Osteoblast (primary cell): ENCODE results near the gene FARS2. TPM values are rescaled to one million over a fixed set of nuclear protein-coding genes. Genes with fewer than 3 reads are reported as not detected.

ENCODE experiments used
- DNase-seq: peaks from one replicate; pipeline ENCODE4 v3.0.0; 2011; ENCODE audit warnings: low spot score, mixed read lengths; ENCODE audit not compliant: insufficient read length; ENCODE audit errors: missing footprints
- H2AFZ ChIP-seq: 2 replicates; pipeline ENCODE4 v1.6.0; 2011; ENCODE audit warnings: mild to moderate bottlenecking, low read length
- H3K27ac ChIP-seq: 2 replicates; pipeline ENCODE4 v1.5.1; 2011; ENCODE audit warnings: mild to moderate bottlenecking, low read depth, low read length, moderate library complexity
- H3K27me3 ChIP-seq: 2 replicates; pipeline ENCODE4 v1.6.0; 2012; ENCODE audit warnings: mild to moderate bottlenecking, control low read depth, inconsistent platforms, low read length, moderate library complexity; ENCODE audit not compliant: insufficient read depth
- H3K36me3 ChIP-seq: 2 replicates; pipeline ENCODE4 v1.5.1; 2011; ENCODE audit warnings: mild to moderate bottlenecking, low read length, control low read depth, moderate library complexity; ENCODE audit not compliant: insufficient read depth
- H3K4me1 ChIP-seq: 2 replicates; pipeline ENCODE4 v1.5.1; 2011; ENCODE audit warnings: mild to moderate bottlenecking, low read length, control low read depth, moderate library complexity; ENCODE audit not compliant: insufficient read depth
- H3K4me2 ChIP-seq: 2 replicates; pipeline ENCODE4 v1.6.0; 2011; ENCODE audit warnings: mild to moderate bottlenecking, low read length; ENCODE audit not compliant: insufficient read depth
- H3K4me3 ChIP-seq: fragments of 200-600 bp; sonication (generic); 3 replicates; pipeline ENCODE4 v1.5.1; 2012; ENCODE audit warnings: mild to moderate bottlenecking, low read length, inconsistent platforms; ENCODE audit not compliant: insufficient read depth
- H3K79me2 ChIP-seq: 2 replicates; pipeline ENCODE4 v1.6.0; 2012; ENCODE audit warnings: mild to moderate bottlenecking, low read length, control low read depth, inconsistent platforms; ENCODE audit not compliant: insufficient read depth
- H3K9me3 ChIP-seq: 2 replicates; pipeline ENCODE4 v1.5.1; 2011; ENCODE audit warnings: low read depth, low read length, control low read depth
- H4K20me1 ChIP-seq: 2 replicates; pipeline ENCODE4 v1.6.0; 2012; ENCODE audit warnings: mild to moderate bottlenecking, low read length, control low read depth; ENCODE audit not compliant: insufficient read depth
- total RNA-seq: library from RNA; depleted of rRNA; stranded (reverse); fragments of >200 nt; gene quantifications from 2 replicates; pipeline ENCODE4 v1.2.3, GENCODE V29; 2012
- TF ChIP-seq, protein P1 (sequence below): IDR thresholded peaks from 2 replicates; pipeline ENCODE4 v1.5.1; 2011; ENCODE audit warnings: mild to moderate bottlenecking, low read depth, low read length, moderate library complexity; ENCODE audit errors: extremely low read depth

FARS2 gene
- total RNA-seq, 1 donor: 29.7 TPM

DNA sequence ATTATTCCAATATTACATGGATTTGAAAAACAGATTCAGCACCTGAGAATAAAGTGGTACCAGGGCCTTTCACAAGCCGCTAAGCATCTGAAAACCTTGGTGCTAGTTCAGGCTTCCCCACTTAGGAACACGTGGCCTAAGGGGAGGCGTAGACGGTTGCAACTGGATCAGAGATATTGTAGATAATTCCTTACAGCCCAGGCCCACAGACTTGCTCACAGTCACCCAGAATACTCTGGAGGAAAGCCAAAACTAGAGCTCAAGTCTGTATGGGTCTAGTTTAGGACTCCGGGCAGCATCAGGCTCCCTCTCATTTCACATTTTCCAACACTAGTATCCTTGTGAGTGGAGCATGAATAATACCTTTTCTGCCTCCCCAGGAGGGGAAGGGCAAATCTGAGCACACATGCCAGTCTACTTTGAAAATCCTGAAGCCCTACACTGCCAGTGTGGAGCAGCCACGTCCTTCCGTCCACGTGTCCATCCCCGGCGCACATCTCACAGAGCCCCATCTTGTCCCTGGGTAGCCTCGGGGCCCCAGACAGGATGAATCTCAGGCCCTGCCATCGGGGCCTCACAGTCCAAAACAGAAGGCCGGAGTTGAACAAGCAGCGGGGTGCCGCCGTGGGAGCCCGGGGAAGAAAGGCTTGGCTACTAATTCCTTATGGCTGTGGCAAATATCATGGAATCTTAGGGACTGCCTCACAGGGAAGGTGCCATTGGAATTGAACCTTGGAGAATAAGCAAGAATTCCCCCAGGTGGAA lies 446.1 kb downstream of the FARS2 start:
- TF ChIP-seq, protein P1, sequence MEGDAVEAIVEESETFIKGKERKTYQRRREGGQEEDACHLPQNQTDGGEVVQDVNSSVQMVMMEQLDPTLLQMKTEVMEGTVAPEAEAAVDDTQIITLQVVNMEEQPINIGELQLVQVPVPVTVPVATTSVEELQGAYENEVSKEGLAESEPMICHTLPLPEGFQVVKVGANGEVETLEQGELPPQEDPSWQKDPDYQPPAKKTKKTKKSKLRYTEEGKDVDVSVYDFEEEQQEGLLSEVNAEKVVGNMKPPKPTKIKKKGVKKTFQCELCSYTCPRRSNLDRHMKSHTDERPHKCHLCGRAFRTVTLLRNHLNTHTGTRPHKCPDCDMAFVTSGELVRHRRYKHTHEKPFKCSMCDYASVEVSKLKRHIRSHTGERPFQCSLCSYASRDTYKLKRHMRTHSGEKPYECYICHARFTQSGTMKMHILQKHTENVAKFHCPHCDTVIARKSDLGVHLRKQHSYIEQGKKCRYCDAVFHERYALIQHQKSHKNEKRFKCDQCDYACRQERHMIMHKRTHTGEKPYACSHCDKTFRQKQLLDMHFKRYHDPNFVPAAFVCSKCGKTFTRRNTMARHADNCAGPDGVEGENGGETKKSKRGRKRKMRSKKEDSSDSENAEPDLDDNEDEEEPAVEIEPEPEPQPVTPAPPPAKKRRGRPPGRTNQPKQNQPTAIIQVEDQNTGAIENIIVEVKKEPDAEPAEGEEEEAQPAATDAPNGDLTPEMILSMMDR: no peak

DNA sequence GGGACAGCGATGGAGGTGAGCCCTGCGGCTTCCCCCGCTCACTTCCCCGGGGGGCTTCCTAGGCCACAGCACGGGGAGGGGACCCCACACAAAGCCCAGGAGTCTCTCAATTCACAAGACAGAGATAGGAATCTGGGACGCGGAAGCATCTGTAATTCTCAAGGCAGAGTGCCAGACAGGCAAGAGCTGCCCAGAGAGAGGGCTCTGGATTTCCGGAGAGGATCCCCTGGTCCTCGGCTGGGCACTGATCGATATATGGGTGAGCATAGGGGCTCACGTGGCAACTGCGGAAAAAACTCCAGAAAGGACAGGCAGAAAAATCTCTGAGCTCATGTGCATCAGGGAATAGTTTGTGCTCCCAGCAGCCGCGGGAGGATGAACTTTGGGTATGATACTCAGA lies 449.2 kb downstream of the FARS2 start:
- H3K4me1 ChIP-seq: no peaks in the 10 kb centered on the region
- H3K36me3 ChIP-seq: no peaks in the 10 kb centered on the region
- TF ChIP-seq, protein P1: no peak
- H3K9me3 ChIP-seq: no peaks in the 10 kb centered on the region
- H3K4me3 ChIP-seq: no peak overlapping the region
- H3K27me3 ChIP-seq: no peaks in the 10 kb centered on the region
- no peaks in the 10 kb centered on the region for H4K20me1 ChIP-seq
- H3K4me2 ChIP-seq: no peak overlapping the region
- no peak overlapping the region for H2AFZ ChIP-seq
- H3K27ac ChIP-seq: no peak overlapping the region
- no peak for DNase-seq
- H3K79me2 ChIP-seq: no peaks in the 10 kb centered on the region

More for the DNA sequence above, 446.1 kb downstream of the FARS2 start:
- Histone ChIP-seq H2AFZ (no peak overlapping the region), H3K27me3 (no peaks in the 10 kb centered on the region), H3K9me3 (no peaks in the 10 kb centered on the region), H3K79me2 (no peaks in the 10 kb centered on the region), H3K4me3 (no peak overlapping the region), H3K4me2 (no peak overlapping the region), H4K20me1 (no peaks in the 10 kb centered on the region), H3K4me1 (no peaks in the 10 kb centered on the region), H3K27ac (no peak overlapping the region), H3K36me3 (no peaks in the 10 kb centered on the region)
- DNase-seq: no peak

GRCh38 chr6:5710936-5711335 lies 449.6 kb downstream of the FARS2 start:
- H3K4me3 ChIP-seq: no peak overlapping the region

More at GRCh38 chr6:5710936-5711335, 449.6 kb downstream of the FARS2 start:
- Histone ChIP-seq H3K79me2 (no peaks in the 10 kb centered on the region), H3K27ac (no peak overlapping the region), H3K36me3 (no peaks in the 10 kb centered on the region), H3K4me1 (no peaks in the 10 kb centered on the region), H3K4me2 (no peak overlapping the region), H2AFZ (no peak overlapping the region), H3K27me3 (no peaks in the 10 kb centered on the region), H4K20me1 (no peaks in the 10 kb centered on the region), H3K9me3 (no peaks in the 10 kb centered on the region)
- no peak for DNase-seq
- TF ChIP-seq, protein P1: no peak
